BJ (cell line): Measurements from ENCODE around the gene ARSG. TPM values are rescaled to one million over a fixed set of nuclear protein-coding genes. Genes with fewer than 3 reads are reported as not detected.

ENCODE experiments used
- CTCF ChIA-PET: fragments of 350-600 bp; formaldehyde crosslinking; extraction: SDS; loops from one replicate; lab custom pipeline; 2021; ENCODE audit warnings: antibody characterized with exemption, inconsistent platforms; lab: Yijun Ruan, JAX
- POLR2A ChIA-PET: fragments of 300-600 bp; sonication (Branson Sonifier 250); formaldehyde crosslinking; extraction: SDS; loops from one replicate; lab custom pipeline; 2021; ENCODE audit warnings: antibody characterized with exemption; lab: Charles Lee
- DNase-seq: peaks from one replicate; pipeline ENCODE4 v3.0.0-alpha.2; 2011; ENCODE audit warnings: low read depth
- H3K27me3 ChIP-seq: 2 replicates; pipeline ENCODE4 v1.6.0; 2011; ENCODE audit warnings: low read length; ENCODE audit not compliant: control insufficient read depth, insufficient read depth
- H3K36me3 ChIP-seq: 2 replicates; pipeline ENCODE4 v1.5.1; 2011; ENCODE audit warnings: low read length; ENCODE audit not compliant: control insufficient read depth, insufficient read depth
- H3K4me3 ChIP-seq: 2 replicates; pipeline ENCODE4 v1.5.1; 2011; ENCODE audit warnings: low read depth, mild to moderate bottlenecking, control low read depth, low read length
- polyA plus RNA-seq: library from polyadenylated mRNA; depleted of rRNA; stranded (reverse); fragments of >200 nt; gene quantifications from 2 replicates; pipeline ENCODE4 v1.2.3, GENCODE V29; 2011
- TF ChIP-seq, protein P1 (sequence below): IDR thresholded peaks from 2 replicates; pipeline ENCODE4 v1.5.1; 2011; ENCODE audit warnings: low read depth, mild to moderate bottlenecking, control low read depth, inconsistent platforms, low read length, moderate library complexity; ENCODE audit not compliant: insufficient read depth

Gene ARSG
- polyA plus RNA-seq, 1 experiment: 3.6 TPM

GRCh38 chr17:68296217-68297191 is 5.2 kb downstream of the ARSG start:
- ChIA-PET CTCF (interaction anchor here (1.2 kb wide), 1 partner anchor 10 kb away, joined by 3 read pairs; no protein-coding TSS in a partner anchor), POLR2A (no interaction called here)
- TF ChIP-seq, protein P1, sequence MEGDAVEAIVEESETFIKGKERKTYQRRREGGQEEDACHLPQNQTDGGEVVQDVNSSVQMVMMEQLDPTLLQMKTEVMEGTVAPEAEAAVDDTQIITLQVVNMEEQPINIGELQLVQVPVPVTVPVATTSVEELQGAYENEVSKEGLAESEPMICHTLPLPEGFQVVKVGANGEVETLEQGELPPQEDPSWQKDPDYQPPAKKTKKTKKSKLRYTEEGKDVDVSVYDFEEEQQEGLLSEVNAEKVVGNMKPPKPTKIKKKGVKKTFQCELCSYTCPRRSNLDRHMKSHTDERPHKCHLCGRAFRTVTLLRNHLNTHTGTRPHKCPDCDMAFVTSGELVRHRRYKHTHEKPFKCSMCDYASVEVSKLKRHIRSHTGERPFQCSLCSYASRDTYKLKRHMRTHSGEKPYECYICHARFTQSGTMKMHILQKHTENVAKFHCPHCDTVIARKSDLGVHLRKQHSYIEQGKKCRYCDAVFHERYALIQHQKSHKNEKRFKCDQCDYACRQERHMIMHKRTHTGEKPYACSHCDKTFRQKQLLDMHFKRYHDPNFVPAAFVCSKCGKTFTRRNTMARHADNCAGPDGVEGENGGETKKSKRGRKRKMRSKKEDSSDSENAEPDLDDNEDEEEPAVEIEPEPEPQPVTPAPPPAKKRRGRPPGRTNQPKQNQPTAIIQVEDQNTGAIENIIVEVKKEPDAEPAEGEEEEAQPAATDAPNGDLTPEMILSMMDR: no peak
- DNase-seq: no peak
- Histone ChIP-seq H3K4me3 (no peak overlapping the region), H3K36me3 (no peaks in the 10 kb centered on the region), H3K27me3 (peaks cover 10% of the 10 kb centered on the region)

- Histone ChIP-seq H3K4me3 (no peak overlapping the region), H3K27me3 (peaks cover 10% of the 10 kb centered on the region), H3K36me3 (no peaks in the 10 kb centered on the region)
- TF ChIP-seq, protein P1: no peak
- no peak for DNase-seq
- ChIA-PET CTCF (interaction anchor here (1.2 kb wide), 1 partner anchor 9 kb away, joined by 3 read pairs; no protein-coding TSS in a partner anchor), POLR2A (no interaction called here)
Measured at GRCh38 chr17:68297195-68297594, 5.9 kb downstream of the ARSG start.

GRCh38 chr17:68298601-68299000 is 7.3 kb downstream of the ARSG start:
- TF ChIP-seq, protein P1: no peak
- no peaks in the 10 kb centered on the region for H3K36me3 ChIP-seq
- H3K27me3 ChIP-seq: peaks cover 6% of the 10 kb centered on the region
- CTCF ChIA-PET: no interaction called here
- no peak overlapping the region for H3K4me3 ChIP-seq
- POLR2A ChIA-PET: no interaction called here
- no peak for DNase-seq

- no peak overlapping the region for H3K4me3 ChIP-seq
- ChIA-PET POLR2A (no interaction called here), CTCF (no interaction called here)
- H3K27me3 ChIP-seq: peaks cover 3% of the 10 kb centered on the region
- no peaks in the 10 kb centered on the region for H3K36me3 ChIP-seq
- TF ChIP-seq, protein P1: no peak
- no peak for DNase-seq
Measured at GRCh38 chr17:68299817-68300216, 8.5 kb downstream of the ARSG start.

GRCh38 chr17:68301438-68301959 is 10.2 kb downstream of the ARSG start:
- DNase-seq: no peak
- ChIA-PET POLR2A (no interaction called here), CTCF (interaction anchor here (0.8 to 1.9 kb wide), 4 partner anchors 14 to 135 kb away, joined by 3 to 5 read pairs (median 4); no protein-coding TSS in a partner anchor)
- no peak overlapping the region for H3K4me3 ChIP-seq
- TF ChIP-seq, protein P1: no peak
- H3K27me3 ChIP-seq: no peaks in the 10 kb centered on the region; the same call in 1 of the 2 replicates
- no peaks in the 10 kb centered on the region for H3K36me3 ChIP-seq
